ENCODE results near the gene PDHX.

PDHX gene

DNA sequence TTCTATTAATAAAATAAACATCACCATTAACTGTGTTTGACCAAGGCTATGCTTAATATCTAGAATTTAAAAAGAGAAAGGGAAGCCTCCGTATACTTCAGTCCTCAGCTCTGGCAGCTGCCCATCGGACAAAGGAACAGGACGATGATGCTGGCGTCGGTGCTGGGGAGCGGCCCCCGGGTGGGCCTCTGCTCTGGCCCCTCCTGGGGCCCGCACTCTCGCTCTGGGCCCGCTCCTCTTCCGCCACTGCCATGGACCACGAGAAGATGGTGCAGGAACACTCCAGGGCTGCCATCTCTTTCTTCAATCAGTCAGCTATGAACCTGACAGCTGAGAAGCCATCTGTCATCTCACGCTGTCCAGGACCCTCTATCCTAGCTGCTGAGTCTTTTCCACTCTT is 25.3 kb downstream of the PDHX start:
- no peaks in the 10 kb centered on the region for H3K36me3 ChIP-seq (ENCODE audit: control insufficient read depth, insufficient read depth, low read length)
- no peaks in the 10 kb centered on the region for H3K27me3 ChIP-seq (ENCODE audit: control insufficient read depth, insufficient read depth, low read length)
- no peak overlapping the region for H3K9ac ChIP-seq
- no peak overlapping the region for H2AFZ ChIP-seq
- H3K4me3 ChIP-seq (ENCODE audit: low read depth, low read length) = no peak overlapping the region
- no peaks in the 10 kb centered on the region for H3K9me3 ChIP-seq (ENCODE audit: control insufficient read depth, low read length)
- no peaks in the 10 kb centered on the region for H3K4me1 ChIP-seq
- TF ChIP-seq, protein P1, sequence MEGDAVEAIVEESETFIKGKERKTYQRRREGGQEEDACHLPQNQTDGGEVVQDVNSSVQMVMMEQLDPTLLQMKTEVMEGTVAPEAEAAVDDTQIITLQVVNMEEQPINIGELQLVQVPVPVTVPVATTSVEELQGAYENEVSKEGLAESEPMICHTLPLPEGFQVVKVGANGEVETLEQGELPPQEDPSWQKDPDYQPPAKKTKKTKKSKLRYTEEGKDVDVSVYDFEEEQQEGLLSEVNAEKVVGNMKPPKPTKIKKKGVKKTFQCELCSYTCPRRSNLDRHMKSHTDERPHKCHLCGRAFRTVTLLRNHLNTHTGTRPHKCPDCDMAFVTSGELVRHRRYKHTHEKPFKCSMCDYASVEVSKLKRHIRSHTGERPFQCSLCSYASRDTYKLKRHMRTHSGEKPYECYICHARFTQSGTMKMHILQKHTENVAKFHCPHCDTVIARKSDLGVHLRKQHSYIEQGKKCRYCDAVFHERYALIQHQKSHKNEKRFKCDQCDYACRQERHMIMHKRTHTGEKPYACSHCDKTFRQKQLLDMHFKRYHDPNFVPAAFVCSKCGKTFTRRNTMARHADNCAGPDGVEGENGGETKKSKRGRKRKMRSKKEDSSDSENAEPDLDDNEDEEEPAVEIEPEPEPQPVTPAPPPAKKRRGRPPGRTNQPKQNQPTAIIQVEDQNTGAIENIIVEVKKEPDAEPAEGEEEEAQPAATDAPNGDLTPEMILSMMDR (IDR thresholded peaks at IDR 0.05) = no peak
- H3K27ac ChIP-seq = no peak overlapping the region
- no peak overlapping the region for H3K4me2 ChIP-seq (ENCODE audit: low read length)
- no peaks in the 10 kb centered on the region for H3K79me2 ChIP-seq

DNA sequence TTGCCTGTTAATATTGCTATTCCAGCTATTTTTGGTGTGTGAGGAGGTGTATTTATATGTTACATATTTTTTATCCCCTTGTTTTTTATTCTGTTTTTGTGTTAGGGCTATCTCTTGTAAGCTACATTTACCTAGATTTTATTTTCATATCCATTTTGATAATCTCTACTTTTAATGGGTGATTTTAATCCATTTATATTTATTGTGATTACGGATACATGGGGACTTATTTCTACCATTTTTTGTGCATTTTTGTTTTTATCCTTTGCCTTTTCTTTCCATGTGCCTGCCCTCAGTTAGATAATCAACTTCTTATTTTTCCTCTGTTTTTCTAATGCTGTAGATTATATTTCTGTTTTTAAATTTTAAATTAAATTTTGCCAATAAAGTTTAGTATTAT is 28.3 kb downstream of the PDHX start:
- no peaks in the 10 kb centered on the region for H3K4me1 ChIP-seq
- no peaks in the 10 kb centered on the region for H3K27me3 ChIP-seq (ENCODE audit: control insufficient read depth, insufficient read depth, low read length)
- no peak overlapping the region for H3K9ac ChIP-seq

DNA sequence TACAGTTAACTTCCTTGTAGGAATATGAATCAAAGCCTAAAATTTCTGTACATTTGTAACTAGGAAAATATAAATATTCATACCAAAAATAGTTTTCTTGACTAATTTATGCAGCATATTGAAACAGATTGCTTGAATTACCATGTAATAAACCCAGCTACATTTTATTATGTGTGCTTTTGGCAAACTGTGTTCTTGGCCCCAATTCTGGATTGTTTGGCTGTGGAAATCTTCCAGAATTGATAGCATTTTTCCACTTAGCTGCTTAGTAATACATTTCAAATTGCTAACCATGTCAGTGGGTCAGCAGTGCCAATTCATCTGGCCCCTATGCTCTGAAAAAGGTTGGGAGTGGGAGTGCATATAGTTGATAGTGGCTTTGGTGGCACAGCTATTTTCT is 32.3 kb downstream of the PDHX start:
- no peak overlapping the region for H2AFZ ChIP-seq
- H3K4me1 ChIP-seq = no peaks in the 10 kb centered on the region
- H3K79me2 ChIP-seq = peaks cover 3% of the 10 kb centered on the region
- H3K27ac ChIP-seq = no peak overlapping the region
- no peak overlapping the region for H3K9ac ChIP-seq
- TF ChIP-seq, protein P1 (IDR thresholded peaks at IDR 0.05) = no peak
- no peak overlapping the region for H3K4me3 ChIP-seq (ENCODE audit: low read depth, low read length)
- no peak overlapping the region for H3K4me2 ChIP-seq (ENCODE audit: low read length)
- no peaks in the 10 kb centered on the region for H3K9me3 ChIP-seq (ENCODE audit: control insufficient read depth, low read length)
- H3K36me3 ChIP-seq (ENCODE audit: control insufficient read depth, insufficient read depth, low read length) = no peaks in the 10 kb centered on the region
- H3K27me3 ChIP-seq (ENCODE audit: control insufficient read depth, insufficient read depth, low read length) = no peaks in the 10 kb centered on the region

More for the DNA sequence above, 28.3 kb downstream of the PDHX start:
- no peak overlapping the region for H3K4me2 ChIP-seq (ENCODE audit: low read length)
- no peak overlapping the region for H3K27ac ChIP-seq
- H3K4me3 ChIP-seq (ENCODE audit: low read depth, low read length) = no peak overlapping the region
- no peaks in the 10 kb centered on the region for H3K79me2 ChIP-seq
- TF ChIP-seq, protein P1 (IDR thresholded peaks at IDR 0.05) = no peak
- H3K36me3 ChIP-seq (ENCODE audit: control insufficient read depth, insufficient read depth, low read length) = no peaks in the 10 kb centered on the region
- no peaks in the 10 kb centered on the region for H3K9me3 ChIP-seq (ENCODE audit: control insufficient read depth, low read length)
- no peak overlapping the region for H2AFZ ChIP-seq

DNA sequence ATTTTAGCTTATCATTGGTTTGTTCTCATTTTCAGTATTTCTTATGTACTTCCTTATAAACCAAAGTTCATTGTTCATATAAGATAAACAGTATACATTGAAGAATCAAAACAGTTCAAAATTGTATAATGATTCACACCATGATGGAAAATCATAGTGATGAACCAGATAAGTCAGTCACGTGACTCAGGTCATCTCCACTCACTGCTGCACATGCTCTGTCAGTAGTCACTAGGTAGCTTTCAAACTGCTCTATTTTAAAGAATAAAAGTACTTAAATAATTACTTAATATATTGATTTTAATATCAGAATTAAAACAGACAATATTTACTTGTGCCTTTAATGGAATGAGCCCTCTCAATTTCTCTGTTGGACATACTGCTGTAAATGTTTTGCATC is 37.5 kb downstream of the PDHX start:
- TF ChIP-seq, protein P1 (IDR thresholded peaks at IDR 0.05) = no peak
- H2AFZ ChIP-seq = no peak overlapping the region
- H3K4me3 ChIP-seq (ENCODE audit: low read depth, low read length) = no peak overlapping the region

DNA sequence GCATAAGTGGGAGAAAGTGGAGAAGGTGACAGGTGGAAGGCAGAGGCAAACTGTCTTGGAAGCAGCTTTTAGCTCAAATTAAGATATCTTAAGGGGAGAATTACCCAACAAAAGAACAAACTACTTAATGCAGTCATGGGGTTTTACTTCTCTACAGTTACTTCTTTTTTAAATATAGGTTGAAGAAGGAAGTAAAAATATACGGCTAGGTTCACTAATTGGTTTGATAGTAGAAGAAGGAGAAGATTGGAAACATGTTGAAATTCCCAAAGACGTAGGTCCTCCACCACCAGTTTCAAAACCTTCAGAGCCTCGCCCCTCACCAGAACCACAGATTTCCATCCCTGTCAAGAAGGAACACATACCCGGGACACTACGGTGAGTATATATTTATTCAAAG is 40.8 kb downstream of the PDHX start:
- TF ChIP-seq, protein P1 (IDR thresholded peaks at IDR 0.05) = no peak
- peaks cover 6% of the 10 kb centered on the region for H3K79me2 ChIP-seq
- no peaks in the 10 kb centered on the region for H3K9me3 ChIP-seq (ENCODE audit: control insufficient read depth, low read length)
- H3K4me3 ChIP-seq (ENCODE audit: low read depth, low read length) = no peak overlapping the region
- no peak overlapping the region for H2AFZ ChIP-seq
- H3K27me3 ChIP-seq (ENCODE audit: control insufficient read depth, insufficient read depth, low read length) = no peaks in the 10 kb centered on the region
- H3K27ac ChIP-seq = no peak overlapping the region
- no peak overlapping the region for H3K4me2 ChIP-seq (ENCODE audit: low read length)
- H3K4me1 ChIP-seq = no peaks in the 10 kb centered on the region
- H3K36me3 ChIP-seq (ENCODE audit: control insufficient read depth, insufficient read depth, low read length) = no peaks in the 10 kb centered on the region
- H3K9ac ChIP-seq = no peak overlapping the region

More for the DNA sequence above, 37.5 kb downstream of the PDHX start:
- H3K9ac ChIP-seq = no peak overlapping the region
- no peaks in the 10 kb centered on the region for H3K36me3 ChIP-seq (ENCODE audit: control insufficient read depth, insufficient read depth, low read length)
- no peak overlapping the region for H3K27ac ChIP-seq
- no peaks in the 10 kb centered on the region for H3K27me3 ChIP-seq (ENCODE audit: control insufficient read depth, insufficient read depth, low read length)
- H3K9me3 ChIP-seq (ENCODE audit: control insufficient read depth, low read length) = no peaks in the 10 kb centered on the region
- no peak overlapping the region for H3K4me2 ChIP-seq (ENCODE audit: low read length)
- peaks cover 6% of the 10 kb centered on the region for H3K79me2 ChIP-seq
- H3K4me1 ChIP-seq = no peaks in the 10 kb centered on the region
